ENCODE measurements around the gene L3MBTL4.

DNA sequence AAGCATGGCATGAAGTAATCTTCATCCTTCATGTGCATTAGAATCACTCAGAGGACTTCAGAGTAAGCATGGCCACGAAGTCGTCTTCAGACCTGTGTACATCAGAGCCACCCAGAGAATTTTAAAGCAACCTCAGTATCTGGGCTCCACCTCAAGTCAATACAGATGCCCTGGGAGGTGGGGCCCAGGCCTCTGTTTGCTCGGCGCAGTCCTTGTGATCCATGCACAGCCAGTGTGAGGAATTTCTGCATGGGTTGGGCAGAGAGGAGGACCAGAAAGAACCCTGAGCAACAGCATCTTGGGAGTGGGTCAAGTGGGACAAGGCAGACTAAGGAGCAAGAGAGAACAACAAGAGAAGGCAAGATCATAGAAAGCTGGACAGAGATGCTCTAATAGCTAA is 299.0 kb downstream of the L3MBTL4 start:
- TF ChIP-seq POLR2AphosphoS5 (IDR thresholded peaks at IDR 0.05; ENCODE audit: low read depth, low read length) (no peak), TAF1 (IDR thresholded peaks at IDR 0.05; ENCODE audit: borderline replicate concordance, low read depth, low read length) (no peak), POLR2A (IDR thresholded peaks at IDR 0.05; ENCODE audit: low read depth, low read length) (no peak)

Data from GM12892 (cell line).